ENCODE measurements around the gene LHFPL3. TPM values are rescaled to one million over a fixed set of nuclear protein-coding genes. Genes with fewer than 3 reads are reported as not detected.

Gene LHFPL3
- total RNA-seq, 1 experiment from 2014 or later: not detected

DNA sequence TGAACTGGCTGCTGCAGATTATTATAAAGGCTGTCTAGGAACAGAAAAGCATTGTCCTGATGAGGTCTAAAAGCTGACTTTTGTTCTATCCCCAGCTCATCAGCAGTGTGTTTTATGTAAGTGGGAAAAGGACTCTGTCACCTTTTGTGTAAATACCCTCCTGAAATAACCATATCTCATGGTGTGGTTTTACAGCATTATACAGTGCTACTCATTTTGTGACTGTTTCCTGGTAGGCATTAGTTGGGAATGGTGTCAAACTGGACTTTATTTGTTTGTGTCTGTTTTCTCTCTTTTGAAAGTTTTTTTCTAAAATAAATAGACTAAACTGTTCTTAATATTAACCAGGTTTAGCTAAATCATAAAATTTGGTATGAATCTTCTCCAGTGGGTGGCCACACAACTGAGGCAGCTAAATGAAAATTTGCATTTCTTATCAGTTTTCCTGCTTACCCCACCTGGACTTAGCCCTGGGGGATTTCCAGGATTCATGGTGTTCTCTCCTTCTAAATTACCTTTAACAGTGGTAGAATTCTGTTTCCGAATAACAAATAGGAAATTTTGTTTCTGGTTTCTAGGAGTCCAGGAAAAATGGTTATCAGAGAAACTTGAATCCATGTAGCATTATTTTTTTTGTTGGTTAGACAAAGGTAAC is 140.9 kb downstream of the LHFPL3 start (continued):
- no peak for TF ChIP-seq CTCF (IDR thresholded peaks at IDR 0.05 in 2 of 3, conservative IDR thresholded peaks at IDR 0.05 in 1 of 3; ENCODE audit: borderline replicate concordance in 1 of 3, insufficient read depth in 1 of 3, low read depth in 2 of 3, low read length in 2 of 3)

DNA sequence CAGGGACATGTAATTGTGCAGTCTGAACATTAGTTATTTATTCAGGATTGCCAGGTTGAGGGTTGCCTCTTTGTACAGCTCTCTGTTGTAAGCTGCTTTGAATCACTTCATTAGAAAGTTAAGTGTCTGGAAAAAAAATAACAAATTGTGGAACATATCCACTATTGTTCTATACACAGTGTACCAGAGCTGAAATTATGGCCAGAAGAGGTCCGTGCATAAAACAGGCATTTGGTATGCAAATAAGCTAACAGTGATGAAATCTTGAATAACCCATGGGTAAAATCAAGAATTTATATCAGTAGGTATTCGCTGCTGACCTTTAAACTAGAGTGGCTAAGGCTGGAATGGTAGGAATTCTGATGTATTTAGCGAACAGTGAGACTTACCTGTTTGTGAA is 152.1 kb downstream of the LHFPL3 start:
- Histone ChIP-seq H3K27ac (ENCODE audit: low read depth, low read length) (no peak overlapping the region), H3K9me2 (ENCODE audit: insufficient read depth) (no peaks in the 10 kb centered on the region), H3K9ac (ENCODE audit: low read length) (no peak overlapping the region), H3K4me3 (replicated peaks in 1 of 2; ENCODE audit: low read depth in 1 of 2, low read length in 2 of 2) (no peak overlapping the region), H2AFZ (ENCODE audit: low read depth, low read length, poor library complexity, severe bottlenecking) (no peak overlapping the region), H4K20me1 (ENCODE audit: insufficient read depth) (no peaks in the 10 kb centered on the region), H3K4me1 (ENCODE audit: control insufficient read depth in 1 of 2, insufficient read depth in 2 of 2, low read length in 2 of 2) (no peaks in the 10 kb centered on the region), H3K9me3 (ENCODE audit: control insufficient read depth in 1 of 2, insufficient read depth in 1 of 2, low read depth in 1 of 2, low read length in 2 of 2) (no peaks in the 10 kb centered on the region), H3K79me2 (ENCODE audit: insufficient read depth, low read length) (no peaks in the 10 kb centered on the region), H3K27me3 (ENCODE audit: insufficient read depth, low read length) (peaks cover 19% of the 10 kb centered on the region), H3K36me3 (ENCODE audit: control insufficient read depth in 1 of 2, insufficient read depth in 2 of 2, low read length in 2 of 2) (no peaks in the 10 kb centered on the region), H3K4me2 (ENCODE audit: low read length) (no peak overlapping the region)
- BruUV-seq (replicated peaks): no TSS peak
- TF ChIP-seq CEBPB (IDR thresholded peaks at IDR 0.05; ENCODE audit: low read depth) (no peak), TCF7L2 (IDR thresholded peaks at IDR 0.05; ENCODE audit: borderline replicate concordance, extremely low read depth, insufficient read depth, insufficient read length) (no peak), EGR1 (IDR thresholded peaks at IDR 0.05; ENCODE audit: low read depth) (no peak), CTCF (IDR thresholded peaks at IDR 0.05 in 2 of 3, conservative IDR thresholded peaks at IDR 0.05 in 1 of 3; ENCODE audit: borderline replicate concordance in 1 of 3, insufficient read depth in 1 of 3, low read depth in 2 of 3, low read length in 2 of 3) (no peak), RAD21 (IDR thresholded peaks at IDR 0.05; ENCODE audit: low read depth) (no peak), JUND (IDR thresholded peaks at IDR 0.05) (no peak), SRF (IDR thresholded peaks at IDR 0.05; ENCODE audit: low read depth) (no peak), EZH2 (IDR thresholded peaks at IDR 0.05) (no peak), POLR2AphosphoS5 (IDR thresholded peaks at IDR 0.05; ENCODE audit: low read depth, low read length) (no peak), ELF1 (IDR thresholded peaks at IDR 0.05; ENCODE audit: borderline replicate concordance, low read depth) (no peak), CBX3 (IDR thresholded peaks at IDR 0.05; ENCODE audit: low read depth) (no peak), EZH2phosphoT487 (IDR thresholded peaks at IDR 0.05; ENCODE audit: borderline replicate concordance) (no peak), ZFX (IDR thresholded peaks at IDR 0.05) (no peak), POLR2A (IDR thresholded peaks at IDR 0.05; ENCODE audit: borderline replicate concordance, extremely low read depth, insufficient read depth, insufficient read length) (no peak), YY1 (IDR thresholded peaks at IDR 0.05; ENCODE audit: extremely low read depth, insufficient replicate concordance, low read depth, low read length) (no peak)
- TF ChIP-seq, protein P1, sequence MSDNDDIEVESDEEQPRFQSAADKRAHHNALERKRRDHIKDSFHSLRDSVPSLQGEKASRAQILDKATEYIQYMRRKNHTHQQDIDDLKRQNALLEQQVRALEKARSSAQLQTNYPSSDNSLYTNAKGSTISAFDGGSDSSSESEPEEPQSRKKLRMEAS (IDR thresholded peaks at IDR 0.05): no peak
- TF ChIP-seq, protein P2, sequence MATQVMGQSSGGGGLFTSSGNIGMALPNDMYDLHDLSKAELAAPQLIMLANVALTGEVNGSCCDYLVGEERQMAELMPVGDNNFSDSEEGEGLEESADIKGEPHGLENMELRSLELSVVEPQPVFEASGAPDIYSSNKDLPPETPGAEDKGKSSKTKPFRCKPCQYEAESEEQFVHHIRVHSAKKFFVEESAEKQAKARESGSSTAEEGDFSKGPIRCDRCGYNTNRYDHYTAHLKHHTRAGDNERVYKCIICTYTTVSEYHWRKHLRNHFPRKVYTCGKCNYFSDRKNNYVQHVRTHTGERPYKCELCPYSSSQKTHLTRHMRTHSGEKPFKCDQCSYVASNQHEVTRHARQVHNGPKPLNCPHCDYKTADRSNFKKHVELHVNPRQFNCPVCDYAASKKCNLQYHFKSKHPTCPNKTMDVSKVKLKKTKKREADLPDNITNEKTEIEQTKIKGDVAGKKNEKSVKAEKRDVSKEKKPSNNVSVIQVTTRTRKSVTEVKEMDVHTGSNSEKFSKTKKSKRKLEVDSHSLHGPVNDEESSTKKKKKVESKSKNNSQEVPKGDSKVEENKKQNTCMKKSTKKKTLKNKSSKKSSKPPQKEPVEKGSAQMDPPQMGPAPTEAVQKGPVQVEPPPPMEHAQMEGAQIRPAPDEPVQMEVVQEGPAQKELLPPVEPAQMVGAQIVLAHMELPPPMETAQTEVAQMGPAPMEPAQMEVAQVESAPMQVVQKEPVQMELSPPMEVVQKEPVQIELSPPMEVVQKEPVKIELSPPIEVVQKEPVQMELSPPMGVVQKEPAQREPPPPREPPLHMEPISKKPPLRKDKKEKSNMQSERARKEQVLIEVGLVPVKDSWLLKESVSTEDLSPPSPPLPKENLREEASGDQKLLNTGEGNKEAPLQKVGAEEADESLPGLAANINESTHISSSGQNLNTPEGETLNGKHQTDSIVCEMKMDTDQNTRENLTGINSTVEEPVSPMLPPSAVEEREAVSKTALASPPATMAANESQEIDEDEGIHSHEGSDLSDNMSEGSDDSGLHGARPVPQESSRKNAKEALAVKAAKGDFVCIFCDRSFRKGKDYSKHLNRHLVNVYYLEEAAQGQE (IDR thresholded peaks at IDR 0.05; ENCODE audit: low read depth): no peak
- TF ChIP-seq, protein P3, sequence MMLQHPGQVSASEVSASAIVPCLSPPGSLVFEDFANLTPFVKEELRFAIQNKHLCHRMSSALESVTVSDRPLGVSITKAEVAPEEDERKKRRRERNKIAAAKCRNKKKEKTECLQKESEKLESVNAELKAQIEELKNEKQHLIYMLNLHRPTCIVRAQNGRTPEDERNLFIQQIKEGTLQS (IDR thresholded peaks at IDR 0.05): no peak
- ATAC-seq (no peak), DNase-seq (ENCODE audit: low read depth, low spot score) (no peak)
- ChIA-PET POLR2A (no interaction called here), CTCF (no interaction called here), RAD21 (ENCODE audit: low non-redundant PET in 1 of 2, low total read pairs in 2 of 2, uncharacterized antibody in 2 of 2, unreplicated experiment in 2 of 2) (no interaction called here)
- intact Hi-C loops (cut with micrococcal nuclease): no loop called here
